ENCODE data around the gene OTUD5.

Gene OTUD5

GRCh38 chrX:48924270-48924669 is 33.1 kb downstream of the OTUD5 start:
- CTCF ChIA-PET = no interaction called here
- no peak overlapping the region for H3K4me3 ChIP-seq (ENCODE audit: low read depth, low read length)
- TF ChIP-seq CTCF (IDR thresholded peaks at IDR 0.05; ENCODE audit: insufficient read depth, low read length, missing control alignments) = no peak
- DNase-seq (ENCODE audit: low read depth, low spot score) = no peak
- POLR2A ChIA-PET = no interaction called here

GRCh38 chrX:48923771-48924170 is 33.6 kb downstream of the OTUD5 start:
- TF ChIP-seq CTCF (IDR thresholded peaks at IDR 0.05; ENCODE audit: insufficient read depth, low read length, missing control alignments) = no peak
- no peak for DNase-seq (ENCODE audit: low read depth, low spot score)
- ChIA-PET POLR2A (no interaction called here), CTCF (no interaction called here)
- H3K4me3 ChIP-seq (ENCODE audit: low read depth, low read length) = no peak overlapping the region

GRCh38 chrX:48920718-48921104 is 36.7 kb downstream of the OTUD5 start:
- DNase-seq (ENCODE audit: low read depth, low spot score) = no peak
- CTCF ChIA-PET = interaction anchor here (1.4 kb wide), 1 partner anchor 123 kb away, joined by 3 read pairs; no protein-coding TSS in a partner anchor
- H3K4me3 ChIP-seq (ENCODE audit: low read depth, low read length) = no peak overlapping the region
- no peak for TF ChIP-seq CTCF (IDR thresholded peaks at IDR 0.05; ENCODE audit: insufficient read depth, low read length, missing control alignments)
- POLR2A ChIA-PET = interaction anchor here (0.6 kb wide), 1 partner anchor 102 kb away, joined by 3 read pairs; no protein-coding TSS in a partner anchor

GRCh38 chrX:48919947-48920717 is 37.3 kb downstream of the OTUD5 start:
- POLR2A ChIA-PET = interaction anchor here (0.6 kb wide), 1 partner anchor 103 kb away, joined by 3 read pairs; no protein-coding TSS in a partner anchor
- CTCF ChIA-PET = no interaction called here

GRCh38 chrX:48919360-48919841 is 38.0 kb downstream of the OTUD5 start:
- DNase-seq (ENCODE audit: low read depth, low spot score) = no peak
- peak overlapping the region; percentile 61 for H3K4me3 ChIP-seq (ENCODE audit: low read depth, low read length)
- CTCF ChIA-PET = no interaction called here
- POLR2A ChIA-PET = no interaction called here
- no peak for TF ChIP-seq CTCF (IDR thresholded peaks at IDR 0.05; ENCODE audit: insufficient read depth, low read length, missing control alignments)

More at GRCh38 chrX:48919947-48920717, 37.3 kb downstream of the OTUD5 start:
- DNase-seq (ENCODE audit: low read depth, low spot score) = no peak
- H3K4me3 ChIP-seq (ENCODE audit: low read depth, low read length) = no peak overlapping the region
- no peak for TF ChIP-seq CTCF (IDR thresholded peaks at IDR 0.05; ENCODE audit: insufficient read depth, low read length, missing control alignments)

- CTCF ChIA-PET = no interaction called here
- no peak for DNase-seq (ENCODE audit: low read depth, low spot score)
- POLR2A ChIA-PET = no interaction called here
- H3K4me3 ChIP-seq (ENCODE audit: low read depth, low read length) = peak within 1 kb of the TSS; percentile 61
- no peak for TF ChIP-seq CTCF (IDR thresholded peaks at IDR 0.05; ENCODE audit: insufficient read depth, low read length, missing control alignments)
Observed at GRCh38 chrX:48918643-48919340, 38.6 kb downstream of the OTUD5 start, which contains the start of gene PIM2. TSS of gene PIM2 (minus strand) at chrX:48919024. CDS start at chrX:48918834, 190 bp downstream.
